WI38 (cell line): ENCODE data around the gene ELL.
A peak's percentile ranks its signal among the peaks of the same experiment; 100 is the strongest.

ENCODE experiments used
- H3K4me3 ChIP-seq: 2 replicates; pipeline ENCODE4 v1.5.1; 2011; ENCODE audit warnings: low read depth, mild to moderate bottlenecking, control low read depth, low read length
- TF ChIP-seq, protein P1 (sequence below): IDR thresholded peaks from 2 replicates; pipeline ENCODE4 v1.5.1; 2012; ENCODE audit warnings: low read depth, mild to moderate bottlenecking, control low read depth, low read length

The ELL gene

GRCh38 chr19:18557411-18558201, 35.7 kb upstream of the ELL start, which contains the start of gene KXD1:
TSS of gene KXD1 (plus strand) at chr19:18557870. CDS start at chr19:18562057, 4,187 bp downstream.
- H3K4me3 ChIP-seq = peak within 1 kb of the TSS; percentile 99

GRCh38 chr19:18551631-18552030, 29.8 kb upstream of the ELL start:
- TF ChIP-seq, protein P1, sequence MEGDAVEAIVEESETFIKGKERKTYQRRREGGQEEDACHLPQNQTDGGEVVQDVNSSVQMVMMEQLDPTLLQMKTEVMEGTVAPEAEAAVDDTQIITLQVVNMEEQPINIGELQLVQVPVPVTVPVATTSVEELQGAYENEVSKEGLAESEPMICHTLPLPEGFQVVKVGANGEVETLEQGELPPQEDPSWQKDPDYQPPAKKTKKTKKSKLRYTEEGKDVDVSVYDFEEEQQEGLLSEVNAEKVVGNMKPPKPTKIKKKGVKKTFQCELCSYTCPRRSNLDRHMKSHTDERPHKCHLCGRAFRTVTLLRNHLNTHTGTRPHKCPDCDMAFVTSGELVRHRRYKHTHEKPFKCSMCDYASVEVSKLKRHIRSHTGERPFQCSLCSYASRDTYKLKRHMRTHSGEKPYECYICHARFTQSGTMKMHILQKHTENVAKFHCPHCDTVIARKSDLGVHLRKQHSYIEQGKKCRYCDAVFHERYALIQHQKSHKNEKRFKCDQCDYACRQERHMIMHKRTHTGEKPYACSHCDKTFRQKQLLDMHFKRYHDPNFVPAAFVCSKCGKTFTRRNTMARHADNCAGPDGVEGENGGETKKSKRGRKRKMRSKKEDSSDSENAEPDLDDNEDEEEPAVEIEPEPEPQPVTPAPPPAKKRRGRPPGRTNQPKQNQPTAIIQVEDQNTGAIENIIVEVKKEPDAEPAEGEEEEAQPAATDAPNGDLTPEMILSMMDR = no peak
- H3K4me3 ChIP-seq = no peak overlapping the region

More at GRCh38 chr19:18557411-18558201, 35.7 kb upstream of the ELL start, which contains the start of gene KXD1:
- TF ChIP-seq, protein P1 = no peak

DNA sequence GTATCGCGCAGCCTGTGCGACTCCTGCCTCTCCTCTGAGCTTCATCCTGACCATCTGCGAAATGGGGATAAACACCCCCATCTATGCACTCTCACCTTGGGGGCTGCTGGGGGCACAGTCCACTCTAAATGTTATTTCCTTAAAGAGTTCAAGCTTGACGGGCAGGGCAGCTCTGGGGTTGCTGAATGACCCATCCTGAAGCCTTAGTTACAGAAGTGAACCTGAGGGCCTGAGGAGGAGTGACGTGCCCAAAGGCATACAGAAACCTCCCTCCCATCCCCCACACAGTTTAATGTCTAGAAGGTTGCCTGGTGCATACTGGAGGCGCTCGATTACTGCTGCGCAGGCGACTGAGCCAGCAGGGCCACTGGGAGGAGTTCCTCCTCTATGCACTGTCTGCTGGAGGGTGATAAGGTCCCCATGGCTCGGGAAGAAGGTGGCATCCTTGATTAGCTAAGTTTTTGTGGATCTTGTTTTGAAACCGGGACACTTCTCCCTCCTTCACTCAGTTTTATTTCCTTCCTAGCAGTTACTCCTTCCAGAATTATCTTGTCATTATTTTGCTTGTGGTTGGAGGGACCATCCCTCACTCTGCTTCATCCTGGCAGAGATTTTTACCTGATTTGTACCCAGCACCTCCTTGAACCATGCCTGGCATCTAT, 22.1 kb upstream of the ELL start:
- TF ChIP-seq, protein P1 = no peak
- H3K4me3 ChIP-seq = peak overlapping the region; percentile 51

DNA sequence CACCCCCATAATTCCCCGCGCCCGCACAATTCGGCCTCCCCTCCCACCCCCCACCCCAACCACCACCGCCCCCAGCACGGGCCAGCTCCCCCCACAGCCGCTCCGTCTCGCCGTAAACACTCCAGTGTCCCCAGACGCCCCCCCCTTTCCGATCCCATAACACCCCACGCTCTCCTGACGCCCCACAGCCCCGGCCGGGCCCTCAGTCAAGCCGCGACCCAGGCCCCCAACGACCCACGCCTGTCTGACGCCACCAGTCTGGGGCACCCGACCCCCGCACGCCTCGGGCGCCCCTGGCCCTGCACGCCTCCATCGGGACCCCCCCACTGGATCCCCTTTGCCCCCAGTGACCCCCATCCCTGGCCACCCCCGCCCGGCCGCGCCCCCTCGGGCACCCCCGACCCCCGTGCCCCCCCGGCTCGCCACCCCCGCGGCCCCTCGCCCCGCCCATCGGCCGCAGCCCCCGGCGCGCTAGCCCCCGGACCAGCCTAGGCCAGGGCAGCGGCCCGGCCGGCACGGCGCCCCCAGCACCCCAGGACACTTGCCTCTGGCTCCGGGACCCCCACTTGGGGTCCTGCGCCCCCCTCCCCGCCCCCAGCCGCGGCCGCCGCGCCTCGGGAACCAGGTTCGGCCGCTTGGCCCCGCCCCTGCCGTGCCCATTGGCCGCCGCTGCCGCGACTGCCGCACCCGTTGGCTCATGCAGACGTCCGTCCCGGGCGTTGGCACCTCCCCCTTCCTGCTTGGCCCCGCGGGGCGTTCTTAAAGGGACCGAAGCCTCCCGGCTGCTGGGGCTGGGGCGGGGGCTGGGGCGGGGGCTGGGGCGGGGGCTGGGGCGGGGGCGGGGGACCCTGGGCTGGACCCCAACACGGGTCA, 21.3 kb upstream of the ELL start, which contains the start of gene FKBP8:
TSS of gene FKBP8 (minus strand) at position 633 of the 873 bp plus-strand sequence. CDS start 1,603 bp downstream, outside the sequence.
- peak within 1 kb of the TSS; percentile 70 for H3K4me3 ChIP-seq
- TF ChIP-seq, protein P1 = no peak

DNA sequence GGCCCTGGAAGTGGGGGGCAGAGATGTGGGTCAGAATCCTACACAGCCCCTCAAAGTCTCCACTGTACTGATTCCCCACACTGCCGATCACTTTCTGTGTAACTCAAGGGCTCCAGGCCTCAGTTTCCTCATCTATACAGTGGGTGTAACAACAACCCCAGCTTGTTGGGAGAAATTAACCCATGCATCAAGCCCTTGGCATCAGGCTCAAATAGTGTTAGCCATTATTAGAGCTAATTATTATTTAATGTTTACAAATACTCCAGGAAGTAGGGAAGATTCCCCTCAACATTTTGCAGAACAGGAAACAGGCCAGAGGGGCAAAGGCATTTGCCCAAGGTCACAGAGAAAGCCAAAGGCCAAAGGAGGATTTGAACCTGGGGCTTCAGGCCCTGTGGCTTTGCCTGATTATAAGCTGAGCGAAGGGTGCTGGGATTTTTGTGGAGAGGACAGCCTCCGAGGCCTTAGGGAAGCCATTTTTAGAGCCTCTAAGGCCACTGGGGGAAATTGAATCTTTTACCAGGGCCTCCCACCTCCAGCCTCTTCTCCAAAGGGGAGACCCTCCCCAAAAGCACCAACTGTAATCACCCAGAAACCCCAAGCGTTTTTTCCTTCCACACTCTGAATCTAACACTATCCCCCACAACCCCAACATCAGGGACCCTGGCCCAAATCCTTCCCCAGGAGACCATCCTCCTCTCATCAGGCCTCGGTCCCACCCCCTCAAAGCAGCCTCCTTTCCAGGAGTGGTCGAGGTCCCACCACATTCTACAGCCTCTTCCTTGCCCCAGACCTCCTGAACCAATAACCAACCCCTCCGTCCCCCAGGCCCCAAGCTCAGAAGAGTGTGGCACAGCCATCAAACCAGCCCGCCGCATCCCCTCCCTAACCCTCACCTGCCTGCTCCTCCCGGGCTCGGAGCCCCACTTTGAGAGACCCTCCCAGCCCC, 20.4 kb upstream of the ELL start:
- TF ChIP-seq, protein P1 = no peak
- H3K4me3 ChIP-seq = peak overlapping the region; percentile 70
